HL-60 (cell line): ENCODE data around the gene FGB.

Source experiments
- DNase-seq, 2 experiments: peaks; one replicate each; pipeline ENCODE4 v3.0.0-alpha.2; 2010 to 2020; ENCODE audit warnings: low read depth in 1 of 2, low spot score in 1 of 2
- H3K27ac ChIP-seq: fragments of 250-450 bp; sonication (Bioruptor Pico); replicated peaks from 2 replicates; pipeline ENCODE4 v1.5.1; 2020; ENCODE audit warnings: mild to moderate bottlenecking, moderate library complexity
- H3K27me3 ChIP-seq: fragments of 250-450 bp; sonication (Bioruptor Pico); 2 replicates; pipeline ENCODE4 v1.5.1; 2021; ENCODE audit warnings: mild to moderate bottlenecking, moderate library complexity; ENCODE audit not compliant: insufficient read depth, poor library complexity, severe bottlenecking
- H3K4me3 ChIP-seq: replicated peaks from 2 replicates; pipeline ENCODE4 v1.5.1; 2011; ENCODE audit warnings: mild to moderate bottlenecking, control low read depth, low read length; ENCODE audit not compliant: insufficient read depth
- GABPA ChIP-seq: IDR thresholded peaks from 2 replicates; pipeline ENCODE4 v1.6.1; 2012; ENCODE audit warnings: low read depth
- POLR2AphosphoS5 ChIP-seq: IDR thresholded peaks from 2 replicates; pipeline ENCODE4 v1.6.1; 2012; ENCODE audit warnings: low read depth
- SPI1 ChIP-seq: IDR thresholded peaks from 2 replicates; pipeline ENCODE4 v1.6.1; 2012; ENCODE audit warnings: low read depth, mild to moderate bottlenecking, borderline replicate concordance
- TF ChIP-seq, protein P1 (sequence below): IDR thresholded peaks from one replicate; pipeline ENCODE4 v1.5.1; 2011; ENCODE audit warnings: low read length, control low read depth, inconsistent platforms; ENCODE audit not compliant: insufficient read depth
- TF ChIP-seq, protein P2 (sequence below): IDR thresholded peaks from 2 replicates; pipeline ENCODE4 v1.6.1; 2012; ENCODE audit warnings: low read depth; ENCODE audit not compliant: insufficient replicate concordance

FGB gene

GRCh38 chr4:154610582-154610981, 47.8 kb downstream of the FGB start:
- Histone ChIP-seq H3K27me3 (peaks cover 2% of the 10 kb centered on the region), H3K4me3 (no peak overlapping the region), H3K27ac (no peak overlapping the region)
- TF ChIP-seq POLR2AphosphoS5 = no peak
- TF ChIP-seq, protein P1, sequence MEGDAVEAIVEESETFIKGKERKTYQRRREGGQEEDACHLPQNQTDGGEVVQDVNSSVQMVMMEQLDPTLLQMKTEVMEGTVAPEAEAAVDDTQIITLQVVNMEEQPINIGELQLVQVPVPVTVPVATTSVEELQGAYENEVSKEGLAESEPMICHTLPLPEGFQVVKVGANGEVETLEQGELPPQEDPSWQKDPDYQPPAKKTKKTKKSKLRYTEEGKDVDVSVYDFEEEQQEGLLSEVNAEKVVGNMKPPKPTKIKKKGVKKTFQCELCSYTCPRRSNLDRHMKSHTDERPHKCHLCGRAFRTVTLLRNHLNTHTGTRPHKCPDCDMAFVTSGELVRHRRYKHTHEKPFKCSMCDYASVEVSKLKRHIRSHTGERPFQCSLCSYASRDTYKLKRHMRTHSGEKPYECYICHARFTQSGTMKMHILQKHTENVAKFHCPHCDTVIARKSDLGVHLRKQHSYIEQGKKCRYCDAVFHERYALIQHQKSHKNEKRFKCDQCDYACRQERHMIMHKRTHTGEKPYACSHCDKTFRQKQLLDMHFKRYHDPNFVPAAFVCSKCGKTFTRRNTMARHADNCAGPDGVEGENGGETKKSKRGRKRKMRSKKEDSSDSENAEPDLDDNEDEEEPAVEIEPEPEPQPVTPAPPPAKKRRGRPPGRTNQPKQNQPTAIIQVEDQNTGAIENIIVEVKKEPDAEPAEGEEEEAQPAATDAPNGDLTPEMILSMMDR = no peak
- TF ChIP-seq, protein P2, sequence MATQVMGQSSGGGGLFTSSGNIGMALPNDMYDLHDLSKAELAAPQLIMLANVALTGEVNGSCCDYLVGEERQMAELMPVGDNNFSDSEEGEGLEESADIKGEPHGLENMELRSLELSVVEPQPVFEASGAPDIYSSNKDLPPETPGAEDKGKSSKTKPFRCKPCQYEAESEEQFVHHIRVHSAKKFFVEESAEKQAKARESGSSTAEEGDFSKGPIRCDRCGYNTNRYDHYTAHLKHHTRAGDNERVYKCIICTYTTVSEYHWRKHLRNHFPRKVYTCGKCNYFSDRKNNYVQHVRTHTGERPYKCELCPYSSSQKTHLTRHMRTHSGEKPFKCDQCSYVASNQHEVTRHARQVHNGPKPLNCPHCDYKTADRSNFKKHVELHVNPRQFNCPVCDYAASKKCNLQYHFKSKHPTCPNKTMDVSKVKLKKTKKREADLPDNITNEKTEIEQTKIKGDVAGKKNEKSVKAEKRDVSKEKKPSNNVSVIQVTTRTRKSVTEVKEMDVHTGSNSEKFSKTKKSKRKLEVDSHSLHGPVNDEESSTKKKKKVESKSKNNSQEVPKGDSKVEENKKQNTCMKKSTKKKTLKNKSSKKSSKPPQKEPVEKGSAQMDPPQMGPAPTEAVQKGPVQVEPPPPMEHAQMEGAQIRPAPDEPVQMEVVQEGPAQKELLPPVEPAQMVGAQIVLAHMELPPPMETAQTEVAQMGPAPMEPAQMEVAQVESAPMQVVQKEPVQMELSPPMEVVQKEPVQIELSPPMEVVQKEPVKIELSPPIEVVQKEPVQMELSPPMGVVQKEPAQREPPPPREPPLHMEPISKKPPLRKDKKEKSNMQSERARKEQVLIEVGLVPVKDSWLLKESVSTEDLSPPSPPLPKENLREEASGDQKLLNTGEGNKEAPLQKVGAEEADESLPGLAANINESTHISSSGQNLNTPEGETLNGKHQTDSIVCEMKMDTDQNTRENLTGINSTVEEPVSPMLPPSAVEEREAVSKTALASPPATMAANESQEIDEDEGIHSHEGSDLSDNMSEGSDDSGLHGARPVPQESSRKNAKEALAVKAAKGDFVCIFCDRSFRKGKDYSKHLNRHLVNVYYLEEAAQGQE = no peak
- no peak for TF ChIP-seq SPI1
- no peak for TF ChIP-seq GABPA
- DNase-seq = no peak

DNA sequence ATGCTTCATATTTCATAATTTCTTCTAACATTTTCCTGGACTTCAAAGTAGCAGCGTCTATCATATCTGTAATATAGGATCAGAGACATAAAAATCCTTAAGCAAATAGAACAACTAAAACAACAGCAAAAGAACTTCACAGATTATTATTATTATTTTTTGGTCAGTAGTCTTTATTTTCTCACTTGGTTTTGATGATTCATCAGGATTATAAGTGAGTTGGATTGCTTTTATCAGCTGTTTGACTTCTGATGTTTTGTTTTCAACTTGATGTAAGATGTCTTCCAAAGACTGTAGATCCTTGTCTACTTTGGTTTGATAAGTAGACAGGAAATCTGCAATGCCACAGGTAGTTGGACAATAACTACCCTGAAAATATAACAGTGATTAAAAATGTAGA, 49.0 kb downstream of the FGB start:
- Histone ChIP-seq H3K27me3 (peaks cover 2% of the 10 kb centered on the region), H3K4me3 (no peak overlapping the region), H3K27ac (no peak overlapping the region)
- no peak for DNase-seq
- TF ChIP-seq, protein P1 = no peak
- TF ChIP-seq, protein P2 = no peak
- TF ChIP-seq POLR2AphosphoS5 = no peak
- TF ChIP-seq SPI1 = no peak
- no peak for TF ChIP-seq GABPA

- TF ChIP-seq, protein P1 = no peak
- TF ChIP-seq GABPA (no peak), SPI1 (no peak), POLR2AphosphoS5 (no peak)
- TF ChIP-seq, protein P2 = no peak
- DNase-seq = no peak
- H3K27ac ChIP-seq = no peak within 1 kb of the TSS
- H3K4me3 ChIP-seq = no peak within 1 kb of the TSS
- peaks cover 4% of the 10 kb centered on the region for H3K27me3 ChIP-seq
Measured at GRCh38 chr4:154612472-154613414, 49.9 kb downstream of the FGB start, which contains the start of gene FGG. Gene FGG, minus strand, starts transcription at chr4:154612656. Its CDS starts 47 bp downstream, at chr4:154612609.
